A549 treated with Mapracorat at 1 μM for 4 hours (cell line): ENCODE measurements around the gene FLG2. TPM values are rescaled to one million over a fixed set of nuclear protein-coding genes. Genes with fewer than 3 reads are reported as not detected.

Experiments used
- total RNA-seq: library from RNA; stranded (reverse); fragments of 200-300 nt; extraction: Qiagen RNA extraction; gene quantifications from 5 replicates; pipeline ENCODE4 v1.2.3, GENCODE V29; 2022

Gene FLG2
- total RNA-seq = not detected in 5 replicates

DNA sequence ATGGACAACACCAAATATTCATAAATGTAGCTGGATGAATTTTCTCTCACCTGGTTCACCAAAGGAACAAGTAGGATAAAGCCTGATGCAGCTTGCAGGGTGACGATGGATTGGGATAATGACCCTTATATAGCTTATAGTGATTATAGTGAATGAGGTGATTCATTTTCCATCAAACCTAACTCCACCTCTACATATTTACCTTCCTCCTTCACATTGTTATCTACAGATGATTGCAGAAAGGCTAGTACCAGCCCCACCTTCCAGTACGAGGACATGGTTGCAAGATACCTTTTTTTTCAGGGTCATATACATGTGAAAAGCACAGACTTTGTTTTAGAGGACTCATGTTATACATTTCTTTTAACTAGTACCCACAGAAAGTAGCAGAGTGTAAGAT, at the start of gene FLG2:
FLG2 (minus strand) TSS at position 101 of the 400 bp plus-strand sequence. CDS start 1,122 bp downstream, outside the sequence.

DNA sequence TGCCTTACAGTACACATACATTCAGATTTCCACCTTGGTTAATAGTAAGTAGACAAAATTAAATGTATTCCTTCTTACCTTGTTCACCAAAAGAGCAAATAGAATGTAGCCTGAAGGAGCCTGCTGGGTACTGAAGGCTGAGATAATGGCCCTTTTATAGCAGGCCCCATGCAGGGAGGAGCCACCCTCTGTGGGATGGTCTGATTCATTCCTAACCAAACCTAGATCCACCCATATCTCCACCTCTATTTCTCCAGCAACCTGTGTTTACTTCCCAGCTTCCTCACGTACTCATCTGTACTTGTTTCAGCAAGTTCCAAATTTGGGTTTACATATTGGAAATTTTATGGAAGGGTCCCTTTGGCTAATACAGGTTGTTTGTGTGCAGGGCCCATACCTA, 34.7 kb downstream of the FLG2 start, which contains the start of gene FLG:
FLG (minus strand) TSS at position 129 of the 400 bp plus-strand sequence. CDS start 9,783 bp downstream, outside the sequence.

Other genes with a start within 250 kb of the FLG2 start
- 0.27 to 0.31 TPM (median 0.28 TPM) in 5 replicates for gene TCHH, start 244.6 kb downstream of the FLG2 start, total RNA-seq
- not detected in 5 replicates for gene RPTN, start 200.8 kb downstream of the FLG2 start, total RNA-seq
- not detected in 5 replicates for gene HRNR, start 135.8 kb downstream of the FLG2 start, total RNA-seq
- gene FLG, start 34.8 kb downstream of the FLG2 start, total RNA-seq = 0.01 TPM in 1 of 5 replicates, not detected in the others
- gene CRNN, start 54.3 kb upstream of the FLG2 start, total RNA-seq = not detected in 5 replicates
- not detected in 5 replicates for gene LCE5A, start 150.8 kb upstream of the FLG2 start, total RNA-seq
- gene CRCT1, start 154.5 kb upstream of the FLG2 start, total RNA-seq = 0.26 to 0.75 TPM (median 0.74 TPM) in 3 of 5 replicates, not detected in the others
- gene LCE3E, start 206.8 kb upstream of the FLG2 start, total RNA-seq = 0.30 to 0.54 TPM in 2 of 5 replicates, not detected in the others
- gene LCE3D, start 220.5 kb upstream of the FLG2 start, total RNA-seq = 1.7 to 2.7 TPM (median 2.3 TPM) in 5 replicates
- not detected in 5 replicates for gene LCE3C, start 240.2 kb upstream of the FLG2 start, total RNA-seq